Glutamatergic neuron (in vitro differentiated cells): ENCODE measurements around the gene CHRM1. TPM values are rescaled to one million over a fixed set of nuclear protein-coding genes. Genes with fewer than 3 reads are reported as not detected.

Source experiments
- DNase-seq: peaks from one replicate; pipeline ENCODE4 v3.0.0; 2022
- H3K27ac Mint-ChIP-seq: one replicate; pipeline ENCODE4 v1.8.0; 2020; ENCODE audit warnings: mild to moderate bottlenecking, mixed read lengths, inconsistent platforms; ENCODE audit not compliant: unreplicated experiment
- H3K27me3 Mint-ChIP-seq: one replicate; pipeline ENCODE4 v1.8.0; 2020; ENCODE audit warnings: mild to moderate bottlenecking, moderate library complexity, mixed read lengths, inconsistent platforms; ENCODE audit not compliant: unreplicated experiment
- H3K36me3 Mint-ChIP-seq: one replicate; pipeline ENCODE4 v1.8.0; 2020; ENCODE audit warnings: mild to moderate bottlenecking, mixed read lengths, inconsistent platforms; ENCODE audit not compliant: unreplicated experiment
- H3K4me1 Mint-ChIP-seq: one replicate; pipeline ENCODE4 v1.8.0; 2020; ENCODE audit warnings: mild to moderate bottlenecking, low read depth, mixed read lengths, inconsistent platforms; ENCODE audit not compliant: unreplicated experiment
- H3K4me3 Mint-ChIP-seq: one replicate; pipeline ENCODE4 v1.8.0; 2020; ENCODE audit warnings: mild to moderate bottlenecking, mixed read lengths, inconsistent platforms; ENCODE audit not compliant: unreplicated experiment
- H3K9me3 Mint-ChIP-seq: one replicate; pipeline ENCODE4 v1.8.0; 2020; ENCODE audit warnings: mild to moderate bottlenecking, moderate library complexity, mixed read lengths, inconsistent platforms; ENCODE audit not compliant: unreplicated experiment
- total RNA-seq: library from RNA; stranded (reverse); fragmentation: NEBNext Ultra II Directional; extraction: Animal tissue kit (Norgen Biotek cat#: 25700); gene quantifications from one replicate; pipeline ENCODE4 v1.2.1, GENCODE V29; 2021; ENCODE audit not compliant: unreplicated experiment
- TF ChIP-seq, protein P1 (sequence below): fragments of 200-600 bp; sonication (generic); IDR thresholded peaks from one replicate; pipeline ENCODE4 v1.5.0; 2021; ENCODE audit not compliant: partially characterized antibody, unreplicated experiment

CHRM1 gene
- total RNA-seq, 1 donor from 2014 or later = not detected

DNA sequence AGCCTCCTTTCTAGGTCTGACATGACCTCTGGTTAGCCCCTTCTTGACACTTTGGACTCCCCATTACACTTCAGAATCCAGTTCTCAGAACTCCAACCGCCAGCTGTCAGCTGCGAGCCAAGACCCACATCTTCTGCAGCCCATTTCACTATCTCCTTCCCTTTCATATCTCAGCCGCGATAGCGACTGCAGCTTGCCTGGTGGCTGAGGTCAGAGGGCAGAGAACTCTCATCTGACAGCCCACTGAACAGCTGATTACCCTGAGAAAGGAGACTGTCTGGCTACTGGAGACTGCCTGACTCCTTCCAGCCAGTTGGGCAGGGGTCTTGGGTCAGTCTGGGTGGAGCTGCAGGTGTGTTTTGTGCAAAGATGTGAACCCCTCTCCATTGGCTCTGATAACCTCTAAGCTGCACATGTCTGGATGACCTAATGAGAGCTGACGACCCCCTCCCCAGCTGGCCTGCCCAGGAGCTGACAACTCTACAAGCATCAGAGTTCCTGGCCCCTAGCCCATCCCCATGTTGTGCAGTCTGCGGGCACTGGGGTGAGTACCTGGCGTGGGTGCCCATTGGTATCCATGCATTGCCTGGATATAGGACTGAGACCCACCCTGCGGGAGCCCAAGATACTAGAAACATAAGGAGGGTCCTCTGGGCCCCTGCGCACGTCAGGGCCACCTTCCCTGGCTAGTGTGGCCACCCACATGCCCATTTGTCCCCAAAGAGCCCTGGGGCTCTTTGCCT lies 1.1 kb downstream of the CHRM1 start:
- H3K36me3 Mint-ChIP-seq = no peaks in the 10 kb centered on the region
- peaks cover 2% of the 10 kb centered on the region for H3K4me1 Mint-ChIP-seq
- H3K4me3 Mint-ChIP-seq = peak overlapping the region; percentile 32
- H3K27ac Mint-ChIP-seq = peak overlapping the region; percentile 54
- no peak for DNase-seq
- TF ChIP-seq, protein P1, sequence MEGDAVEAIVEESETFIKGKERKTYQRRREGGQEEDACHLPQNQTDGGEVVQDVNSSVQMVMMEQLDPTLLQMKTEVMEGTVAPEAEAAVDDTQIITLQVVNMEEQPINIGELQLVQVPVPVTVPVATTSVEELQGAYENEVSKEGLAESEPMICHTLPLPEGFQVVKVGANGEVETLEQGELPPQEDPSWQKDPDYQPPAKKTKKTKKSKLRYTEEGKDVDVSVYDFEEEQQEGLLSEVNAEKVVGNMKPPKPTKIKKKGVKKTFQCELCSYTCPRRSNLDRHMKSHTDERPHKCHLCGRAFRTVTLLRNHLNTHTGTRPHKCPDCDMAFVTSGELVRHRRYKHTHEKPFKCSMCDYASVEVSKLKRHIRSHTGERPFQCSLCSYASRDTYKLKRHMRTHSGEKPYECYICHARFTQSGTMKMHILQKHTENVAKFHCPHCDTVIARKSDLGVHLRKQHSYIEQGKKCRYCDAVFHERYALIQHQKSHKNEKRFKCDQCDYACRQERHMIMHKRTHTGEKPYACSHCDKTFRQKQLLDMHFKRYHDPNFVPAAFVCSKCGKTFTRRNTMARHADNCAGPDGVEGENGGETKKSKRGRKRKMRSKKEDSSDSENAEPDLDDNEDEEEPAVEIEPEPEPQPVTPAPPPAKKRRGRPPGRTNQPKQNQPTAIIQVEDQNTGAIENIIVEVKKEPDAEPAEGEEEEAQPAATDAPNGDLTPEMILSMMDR = no peak
- peaks cover 14% of the 10 kb centered on the region for H3K27me3 Mint-ChIP-seq
- no peaks in the 10 kb centered on the region for H3K9me3 Mint-ChIP-seq

DNA sequence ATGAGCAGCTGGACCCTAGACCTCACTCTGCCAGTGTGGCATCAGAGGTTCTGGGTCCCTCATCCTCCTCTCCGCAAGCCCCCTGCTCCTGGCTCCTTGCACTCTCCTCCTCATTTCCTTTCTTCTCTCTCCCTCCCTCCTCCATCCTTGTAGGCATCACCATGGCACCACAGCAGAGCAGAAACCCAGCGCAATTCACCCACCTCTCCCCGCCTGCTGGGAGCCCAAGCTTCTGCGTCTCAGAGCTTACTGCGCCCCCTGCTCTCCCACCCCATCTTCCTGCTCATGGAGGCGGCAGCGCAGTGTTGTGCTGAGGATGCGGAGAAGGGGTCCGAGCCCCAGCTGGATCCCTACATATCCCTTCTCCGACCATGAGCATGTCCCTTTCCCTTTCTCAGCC lies 1.7 kb downstream of the CHRM1 start:
- Mint-ChIP-seq H3K27me3 (peaks cover 14% of the 10 kb centered on the region), H3K27ac (peak overlapping the region; percentile 54), H3K4me3 (peak overlapping the region; percentile 32), H3K4me1 (peaks cover 2% of the 10 kb centered on the region), H3K36me3 (no peaks in the 10 kb centered on the region), H3K9me3 (no peaks in the 10 kb centered on the region)
- TF ChIP-seq, protein P1 = no peak
- no peak for DNase-seq

DNA sequence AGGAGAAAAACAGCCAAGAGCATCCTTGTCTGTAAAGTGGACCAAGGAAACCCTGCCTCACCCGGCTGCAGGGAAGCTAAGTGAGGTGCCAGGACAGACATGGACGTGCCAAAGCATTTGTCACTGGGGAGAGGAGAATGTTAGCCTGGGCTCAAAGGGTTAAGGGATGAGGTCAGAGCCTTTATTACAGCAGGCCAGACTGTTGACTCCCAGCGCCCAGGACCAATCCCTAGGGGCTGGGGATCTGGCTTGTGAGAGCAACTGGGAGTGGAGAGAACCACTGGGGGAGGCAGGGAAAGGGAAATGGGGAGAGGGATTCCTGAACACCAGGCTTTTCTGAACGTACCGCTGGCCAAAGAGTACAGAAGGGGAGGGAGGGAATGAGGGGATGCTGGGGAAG lies 2.6 kb downstream of the CHRM1 start:
- H3K9me3 Mint-ChIP-seq = no peaks in the 10 kb centered on the region
- peak overlapping the region; percentile 15 for H3K27ac Mint-ChIP-seq

DNA sequence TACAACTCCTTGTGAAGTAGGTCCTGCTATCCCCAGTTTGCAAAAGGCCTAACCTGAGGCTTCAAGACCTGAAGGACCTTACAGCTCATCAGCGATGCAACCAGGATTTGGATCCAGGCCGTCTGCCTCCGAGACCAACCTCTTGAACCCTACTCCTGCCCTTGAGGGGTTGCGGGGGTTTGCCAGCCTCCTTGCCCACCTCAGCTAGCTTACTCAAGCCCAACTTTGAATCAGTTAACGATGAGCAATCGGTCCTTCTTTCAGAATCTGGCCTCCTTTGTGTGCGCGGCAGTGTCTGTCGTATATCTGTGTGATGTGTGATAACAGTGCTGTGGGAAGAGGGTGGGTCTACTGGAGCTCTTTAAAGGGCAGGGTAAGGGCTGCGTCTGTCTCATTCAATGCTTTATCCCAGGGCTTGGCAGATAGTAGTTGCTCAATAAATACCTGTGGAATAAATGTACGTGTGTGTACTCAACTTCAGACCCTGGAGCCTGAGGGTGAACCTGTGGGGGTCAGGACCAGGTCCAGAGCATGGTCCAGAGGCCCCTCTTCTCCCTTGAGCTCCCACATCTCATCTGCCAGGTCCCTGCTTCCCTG lies 3.2 kb downstream of the CHRM1 start:
- H3K4me3 Mint-ChIP-seq = no peak overlapping the region

More for the DNA sequence above, 2.6 kb downstream of the CHRM1 start:
- DNase-seq = no peak
- no peaks in the 10 kb centered on the region for H3K36me3 Mint-ChIP-seq
- H3K27me3 Mint-ChIP-seq = peaks cover 13% of the 10 kb centered on the region
- H3K4me1 Mint-ChIP-seq = peaks cover 2% of the 10 kb centered on the region
- TF ChIP-seq, protein P1 = no peak
- no peak overlapping the region for H3K4me3 Mint-ChIP-seq

More for the DNA sequence above, 3.2 kb downstream of the CHRM1 start:
- Mint-ChIP-seq H3K9me3 (no peaks in the 10 kb centered on the region), H3K36me3 (no peaks in the 10 kb centered on the region), H3K27ac (peak overlapping the region; percentile 15), H3K4me1 (peaks cover 2% of the 10 kb centered on the region), H3K27me3 (peaks cover 10% of the 10 kb centered on the region)
- DNase-seq = no peak
- TF ChIP-seq, protein P1 = no peak
